HT-29 (cell line): ENCODE results near the gene UBR4. TPM values are rescaled to one million over a fixed set of nuclear protein-coding genes. Genes with fewer than 3 reads are reported as not detected.
"Not testable (repeated sequence)": the region's sequence is repeated elsewhere in the genome, so short reads cannot be mapped to it uniquely, and the experiment has no call there.

ENCODE experiments used
- DNase-seq: peaks from one replicate; pipeline ENCODE4 v3.0.0-alpha.2; 2015; ENCODE audit warnings: low spot score
- total RNA-seq: library from RNA; depleted of rRNA; stranded (reverse); fragments of >200 nt; shearing (Covaris generic); gene quantifications from 2 replicates; pipeline ENCODE4 v1.2.3, GENCODE V29; 2014

UBR4 gene
- total RNA-seq, 1 experiment from 2014 or later: 146 TPM

GRCh38 chr1:19220080-19220846, 10.2 kb upstream of the UBR4 start:
- DNase-seq: no peak

- no peak for DNase-seq
These were observed 9.4 kb upstream of the UBR4 start for GRCh38 chr1:19219451-19219850.

DNA sequence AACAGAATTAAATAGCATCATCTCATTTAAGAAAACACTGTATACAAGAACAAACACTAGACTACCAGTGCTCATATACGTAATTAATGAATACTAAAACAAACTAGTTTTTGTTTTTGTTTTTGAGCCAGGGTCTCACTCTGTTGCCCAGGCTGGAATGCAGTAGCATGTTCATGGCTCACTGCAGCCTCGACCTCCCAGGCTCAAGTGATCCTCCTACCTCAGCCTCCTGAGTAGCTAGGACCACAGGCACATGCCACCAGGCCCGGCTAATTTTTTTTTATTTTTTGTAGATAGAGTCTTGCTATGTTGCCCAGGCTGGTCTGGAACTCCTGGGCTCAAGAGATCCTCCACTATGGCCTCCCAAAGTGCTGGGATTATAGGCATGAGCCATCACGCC, 6.5 kb upstream of the UBR4 start:
- DNase-seq: not testable (repeated sequence)

DNA sequence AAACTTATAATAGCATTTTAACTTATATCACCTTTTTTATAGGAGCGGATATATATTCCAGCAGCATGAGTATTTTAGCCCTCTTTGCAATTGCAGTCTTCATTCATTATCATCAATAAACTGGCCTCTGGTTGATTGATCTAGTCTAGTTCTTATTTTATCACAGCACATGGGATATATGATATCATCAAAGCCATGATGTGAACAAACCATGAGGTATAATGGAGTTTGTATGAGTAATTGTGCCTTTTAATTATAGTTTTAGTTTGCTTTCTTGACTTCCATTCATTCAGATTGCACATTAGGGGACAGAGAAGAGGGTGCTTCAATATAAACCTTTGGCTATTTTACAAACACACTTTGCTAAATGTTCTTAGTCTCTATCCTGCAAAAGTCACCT, 3.5 kb upstream of the UBR4 start:
- no peak for DNase-seq

DNA sequence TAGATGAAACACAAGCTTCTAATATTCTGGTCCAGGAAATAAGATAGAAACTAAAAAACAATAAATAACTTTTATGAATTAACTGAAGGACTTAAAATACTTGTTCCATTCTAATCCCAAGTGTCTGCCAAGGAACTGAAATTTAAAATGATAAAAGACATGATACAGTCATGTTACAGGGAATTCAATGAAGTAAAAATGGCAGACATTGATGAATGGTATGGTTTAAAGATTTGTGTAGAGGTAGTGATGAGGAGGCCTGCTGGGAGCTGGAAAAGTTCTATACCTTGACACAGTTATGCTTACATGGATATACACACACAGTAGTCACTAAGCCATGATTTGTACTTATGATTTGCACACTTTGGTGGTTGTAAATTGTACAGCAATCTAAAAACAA, 2.1 kb upstream of the UBR4 start:
- DNase-seq: no peak

- DNase-seq: no peak
These were observed 895 bp upstream of the UBR4 start for GRCh38 chr1:19210772-19211549.

DNA sequence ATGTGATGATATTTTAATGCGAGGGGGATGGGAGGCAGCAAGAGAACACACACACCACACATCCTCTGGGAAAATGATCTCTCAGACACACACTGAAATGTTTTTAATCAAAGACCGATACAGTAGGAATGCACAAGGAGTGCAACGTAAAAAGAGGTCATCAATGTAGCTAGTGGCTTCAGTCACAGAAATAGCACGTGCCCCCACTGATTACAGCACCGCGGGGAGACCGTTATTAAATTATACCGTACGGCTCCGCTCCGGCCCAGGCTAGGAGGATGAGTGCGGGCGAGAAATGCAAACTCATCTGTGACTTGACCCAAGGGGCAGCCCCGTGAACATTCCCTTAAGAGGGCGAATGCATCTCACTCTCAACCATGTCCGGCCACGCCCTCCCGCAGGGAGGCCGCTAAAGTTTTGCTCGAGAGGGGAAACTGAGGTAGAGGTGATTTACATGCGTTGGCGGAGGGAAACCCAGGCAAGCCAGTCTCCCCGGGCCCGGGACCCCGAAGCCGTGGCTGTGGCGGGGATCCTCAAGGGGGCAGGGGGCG, 552 bp downstream of the UBR4 start:
- peak; percentile 33 for DNase-seq

- no peak for DNase-seq
These were observed 1.2 kb downstream of the UBR4 start for GRCh38 chr1:19208710-19209438.

- DNase-seq: no peak
These were observed 3.1 kb downstream of the UBR4 start for GRCh38 chr1:19206947-19207346.

- no peak for DNase-seq
These were observed 4.2 kb downstream of the UBR4 start for GRCh38 chr1:19205845-19206244.

GRCh38 chr1:19205403-19205802, 4.7 kb downstream of the UBR4 start:
- no peak for DNase-seq

DNA sequence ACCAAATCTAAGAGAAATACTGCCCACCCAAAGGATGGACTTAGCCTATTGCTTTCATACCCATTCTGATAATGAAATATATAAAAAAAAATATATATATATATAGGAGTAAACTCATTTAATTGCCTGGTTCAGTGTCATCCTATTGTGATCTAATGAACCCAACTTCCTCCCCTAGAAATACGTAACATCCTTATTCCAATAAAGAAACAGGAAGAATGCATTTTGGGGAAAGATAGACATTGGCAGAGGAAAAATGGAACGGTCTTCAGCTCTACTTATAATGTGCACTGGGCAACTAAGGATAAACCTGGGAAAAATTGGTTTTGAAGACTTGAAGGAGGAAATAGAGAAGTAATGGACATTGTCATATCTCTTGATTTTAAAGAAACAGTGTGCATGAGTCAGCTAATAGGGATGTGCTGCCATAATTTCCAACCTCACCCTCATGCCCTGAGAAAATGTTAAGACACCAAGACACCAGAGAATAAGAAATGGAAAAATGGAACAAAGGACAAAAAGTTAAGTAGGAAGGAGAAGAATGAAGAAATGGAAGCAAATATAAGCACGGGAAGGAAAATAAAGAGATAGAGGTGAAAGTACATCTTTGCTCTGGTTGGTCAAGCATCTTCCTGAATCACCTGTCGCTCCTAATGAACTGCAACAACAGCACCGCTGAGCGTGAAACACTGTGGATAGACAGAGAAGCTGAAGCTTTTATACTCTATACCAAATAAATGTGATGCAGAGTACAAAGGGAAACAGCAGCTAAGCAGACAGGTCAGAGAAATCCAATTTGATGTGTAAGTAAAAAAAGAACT, 5.4 kb downstream of the UBR4 start:
- no peak for DNase-seq

DNA sequence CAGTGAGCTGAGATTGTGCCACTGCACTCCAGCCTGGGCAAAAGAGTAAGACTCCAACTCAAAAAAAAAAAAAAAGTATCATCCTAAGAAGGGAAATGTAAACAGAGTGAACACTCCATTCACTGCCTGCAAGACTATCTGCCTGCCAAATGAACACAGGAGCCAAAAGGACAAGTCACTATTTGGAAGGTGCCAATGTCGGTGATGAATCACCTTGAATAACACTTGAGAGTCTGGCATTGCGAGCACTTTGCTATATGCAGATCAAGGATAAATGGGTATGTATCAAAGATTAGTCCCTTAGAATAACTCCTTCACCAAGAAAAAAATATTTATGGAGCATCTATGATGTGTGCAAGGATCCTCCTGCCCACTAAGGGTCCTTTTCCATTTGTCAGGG, 6.6 kb downstream of the UBR4 start:
- no peak for DNase-seq

DNA sequence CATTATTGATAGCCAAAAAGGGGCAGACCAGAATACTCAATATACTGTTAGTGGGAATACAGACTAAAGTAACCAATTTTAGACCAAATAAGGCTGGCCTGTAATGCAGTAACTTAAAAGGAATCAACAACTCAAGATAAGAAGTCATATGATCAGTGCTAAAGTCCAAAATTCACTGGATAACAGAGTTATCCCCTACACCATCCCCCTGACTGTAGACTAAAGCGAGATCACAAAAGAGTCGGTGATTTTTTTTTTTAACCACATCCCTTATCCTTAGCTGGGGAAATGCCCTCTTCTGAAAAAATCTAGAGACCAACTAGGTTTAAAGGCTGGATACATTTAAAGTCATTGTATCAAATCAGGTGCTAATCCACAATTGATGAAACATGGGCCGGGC, 7.7 kb downstream of the UBR4 start:
- no peak for DNase-seq

DNA sequence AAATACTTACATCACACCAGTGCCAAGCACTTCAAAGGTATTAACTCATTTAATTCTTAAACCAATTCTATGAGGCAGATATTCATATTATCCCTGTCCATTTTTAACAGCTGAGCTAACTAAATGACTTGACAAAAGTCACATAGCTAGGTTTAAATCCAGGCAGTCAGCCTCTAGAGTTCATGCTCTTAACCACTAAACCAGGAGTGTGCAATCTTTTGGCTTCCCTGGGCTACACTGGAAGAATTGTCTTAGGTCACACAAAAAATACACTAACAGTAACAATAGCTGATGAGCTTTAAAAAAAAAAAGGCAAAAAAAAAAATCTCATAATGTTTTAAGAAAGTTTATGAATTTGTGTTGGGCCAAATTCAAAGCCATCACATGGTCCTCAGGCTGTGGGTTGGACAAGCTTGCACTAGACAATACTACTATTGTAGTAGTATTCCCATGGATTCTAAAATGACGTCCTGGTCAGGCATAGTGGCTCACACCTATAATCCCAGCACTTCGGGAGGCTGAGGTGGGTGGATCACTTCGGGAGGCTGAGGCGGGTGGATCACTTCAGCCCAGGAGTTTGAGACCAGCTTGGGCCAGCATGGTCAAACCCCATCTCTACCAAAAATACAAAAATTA, 10.0 kb downstream of the UBR4 start:
- no peak for DNase-seq

DNA sequence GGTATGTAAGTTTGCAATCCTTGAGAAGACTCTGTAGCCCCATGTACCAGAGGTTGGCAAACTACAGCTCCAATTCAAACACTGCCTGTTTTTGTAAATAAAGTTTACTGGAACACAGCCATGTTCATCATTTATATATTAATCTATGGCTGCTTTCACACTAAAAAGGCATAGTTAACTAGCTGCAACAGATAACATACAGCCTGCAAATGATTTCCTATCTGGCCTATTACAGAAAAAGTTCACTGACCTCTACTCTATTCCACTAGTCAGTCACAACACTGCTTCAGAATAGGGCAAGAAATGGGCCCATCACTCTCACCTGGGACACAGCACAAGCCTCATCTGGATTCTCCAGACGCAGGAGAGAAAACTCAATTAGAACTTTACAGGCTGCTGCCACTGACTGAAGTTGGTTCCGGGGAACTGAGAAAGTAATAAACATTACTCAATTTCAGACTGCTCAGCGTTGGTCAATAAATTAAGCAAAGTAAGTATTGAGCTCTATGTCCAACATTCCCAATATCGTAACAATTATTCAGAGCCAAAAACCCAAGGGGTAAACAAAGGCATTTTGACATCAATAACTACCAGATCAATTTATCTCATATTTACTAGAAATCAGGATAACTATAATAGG, 10.6 kb downstream of the UBR4 start:
- no peak for DNase-seq

GRCh38 chr1:19198820-19199219, 11.2 kb downstream of the UBR4 start:
- no peak for DNase-seq

GRCh38 chr1:19197845-19198244, 12.2 kb downstream of the UBR4 start:
- DNase-seq: no peak

DNA sequence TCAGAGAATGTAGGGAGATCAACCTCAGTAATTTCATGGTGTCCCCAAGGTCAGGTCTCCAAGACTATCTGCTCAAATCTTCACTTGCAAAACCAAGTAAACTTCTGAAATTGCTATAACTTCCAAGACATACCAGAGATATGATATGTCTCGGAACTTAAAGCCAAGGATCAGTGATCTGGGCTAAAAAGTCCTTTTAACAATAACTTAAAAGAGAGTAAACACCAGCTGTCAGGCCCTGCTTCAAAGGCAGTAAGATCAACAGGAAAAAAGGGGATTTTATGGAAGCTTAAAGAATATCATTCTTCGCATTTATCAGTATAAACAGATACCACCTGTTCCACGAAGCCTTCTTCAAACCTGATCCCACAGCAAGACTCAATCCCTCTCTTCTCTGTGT, 13.7 kb downstream of the UBR4 start:
- no peak for DNase-seq

DNA sequence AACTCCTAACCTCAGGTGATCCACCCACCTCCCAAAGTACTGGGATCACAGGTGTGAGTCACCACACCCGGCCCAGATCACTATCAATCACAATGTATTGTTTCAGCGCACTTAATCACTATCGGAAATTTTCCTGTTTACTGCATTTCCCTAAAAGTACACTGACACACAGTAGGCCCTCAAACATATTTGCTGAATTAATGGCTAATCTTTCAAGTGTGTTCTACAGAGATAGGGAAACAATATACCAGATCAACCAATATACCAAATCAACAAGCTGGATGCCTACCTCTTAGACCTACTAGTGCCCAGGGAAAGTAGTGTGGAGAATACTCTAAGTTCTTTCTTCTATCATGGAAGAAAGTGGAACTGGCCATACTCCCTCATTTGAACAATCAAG, 17.1 kb downstream of the UBR4 start:
- no peak for DNase-seq
